Duodenal mucosa (tissue), 2 donors: ENCODE data around the gene OR52B6.
"Not testable (repeated sequence)": the region's sequence is repeated elsewhere in the genome, so short reads cannot be mapped to it uniquely, and the experiment has no call there.

Experiments
- H3K27ac ChIP-seq: one replicate; pipeline ENCODE4 v1.7.0; 2013; ENCODE audit warnings: low read depth, low read length
- H3K27me3 ChIP-seq, 2 donors: one replicate each; pipeline ENCODE4 v1.7.0; 2013; ENCODE audit warnings: low read length in 2 of 2, control low read depth in 1 of 2; ENCODE audit not compliant: insufficient read depth in 2 of 2, control insufficient read depth in 1 of 2
- H3K36me3 ChIP-seq, 2 donors: one replicate each; pipeline ENCODE4 v1.7.0; 2013; ENCODE audit warnings: low read length in 2 of 2, control low read depth in 1 of 2; ENCODE audit not compliant: insufficient read depth in 2 of 2, control insufficient read depth in 1 of 2
- H3K4me1 ChIP-seq, 2 donors: one replicate each; pipeline ENCODE4 v1.7.0; 2013; ENCODE audit warnings: low read length in 2 of 2, control low read depth in 1 of 2; ENCODE audit not compliant: insufficient read depth in 2 of 2, control insufficient read depth in 1 of 2
- H3K4me3 ChIP-seq, 2 donors: one replicate each; pipeline ENCODE4 v1.7.0; 2013; ENCODE audit warnings: low read length in 2 of 2, low read depth in 1 of 2
- H3K9ac ChIP-seq, 2 donors: one replicate each; pipeline ENCODE4 v1.7.0; 2013; ENCODE audit warnings: low read length in 2 of 2, low read depth in 1 of 2
- H3K9me3 ChIP-seq, 2 donors: one replicate each; pipeline ENCODE4 v1.7.0; 2013; ENCODE audit warnings: low read length in 2 of 2, control low read depth in 1 of 2; ENCODE audit not compliant: control insufficient read depth in 1 of 2

Gene OR52B6

DNA sequence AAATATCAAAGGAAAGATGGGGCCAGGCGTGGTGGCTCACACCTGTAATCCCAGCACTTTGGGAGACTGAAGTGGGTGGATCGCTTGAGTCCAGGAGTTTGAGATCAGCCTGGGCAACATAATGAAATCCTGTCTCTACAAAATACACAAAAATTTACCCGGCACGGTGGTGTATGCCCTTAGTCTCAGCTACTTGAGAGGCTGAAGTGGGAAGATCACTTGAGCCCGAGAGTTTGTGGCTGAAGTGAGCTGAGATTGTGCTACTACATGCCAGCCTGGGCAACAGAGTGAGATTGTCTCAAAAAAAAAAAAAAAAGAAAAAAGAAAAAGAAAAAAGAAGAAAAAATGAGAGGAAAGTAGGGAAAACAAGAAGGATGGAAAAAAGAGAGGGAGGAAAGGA lies 11.9 kb downstream of the OR52B6 start:
- H3K9me3 ChIP-seq, result no peaks in the 10 kb centered on the region
- H3K27me3 ChIP-seq, result no peaks in the 10 kb centered on the region
- H3K36me3 ChIP-seq, result no peaks in the 10 kb centered on the region
- no peak overlapping the region for H3K9ac ChIP-seq
- H3K27ac ChIP-seq, result no peak overlapping the region
- no peaks in the 10 kb centered on the region for H3K4me1 ChIP-seq
- H3K4me3 ChIP-seq, result no peak overlapping the region

DNA sequence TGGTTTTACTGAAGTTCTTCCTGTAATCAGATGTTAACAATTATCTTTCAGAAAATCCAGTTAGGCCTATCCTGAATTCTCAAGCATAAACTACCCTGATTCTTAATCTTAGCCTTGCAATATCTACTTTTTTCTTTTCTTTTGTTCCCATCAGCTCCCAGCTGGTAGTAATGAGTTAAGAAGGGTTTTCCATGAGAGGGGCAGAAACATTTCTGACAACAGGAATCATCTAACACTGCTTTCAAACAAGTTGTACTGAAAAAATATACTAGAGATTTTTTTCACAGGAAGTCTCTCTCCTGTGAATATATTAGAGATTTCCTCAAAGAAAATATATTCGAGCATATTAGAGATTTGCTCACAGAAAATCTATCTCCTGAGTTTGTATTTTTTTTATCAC lies 12.5 kb downstream of the OR52B6 start:
- no peak overlapping the region for H3K9ac ChIP-seq
- no peaks in the 10 kb centered on the region for H3K36me3 ChIP-seq
- H3K27me3 ChIP-seq, result no peaks in the 10 kb centered on the region
- H3K9me3 ChIP-seq, result no peaks in the 10 kb centered on the region
- H3K27ac ChIP-seq, result no peak overlapping the region
- no peaks in the 10 kb centered on the region for H3K4me1 ChIP-seq
- no peak overlapping the region for H3K4me3 ChIP-seq

DNA sequence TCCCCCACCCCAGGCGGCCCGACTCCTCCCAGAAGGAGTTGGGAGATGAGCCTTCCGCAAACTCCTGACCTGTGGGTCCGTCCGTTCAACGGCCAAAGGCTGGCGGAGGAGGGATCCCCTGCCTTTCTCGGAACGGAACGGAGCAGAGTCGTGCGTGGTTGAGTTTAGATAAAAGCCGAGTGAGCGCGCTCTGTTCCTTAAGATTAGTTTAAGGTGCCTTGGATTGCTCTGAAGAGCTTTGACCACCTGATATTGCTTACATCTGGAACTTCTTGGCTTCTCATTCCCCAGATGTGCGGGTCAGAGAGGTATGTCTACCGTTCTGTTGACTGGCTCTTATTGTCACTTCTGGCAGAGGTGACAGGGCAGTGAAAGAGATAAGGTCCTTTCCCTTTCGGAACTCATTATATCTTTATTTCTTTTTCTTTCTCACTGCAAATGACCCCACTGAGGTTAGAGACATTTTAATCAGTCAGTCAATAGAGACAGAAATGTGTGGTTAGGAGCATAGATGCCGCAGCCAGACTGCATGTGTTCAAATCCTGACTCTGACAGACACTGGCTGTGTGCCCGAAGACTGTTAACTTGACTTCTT lies 16.0 kb downstream of the OR52B6 start, which contains the start of gene TRIM6:
TSS of gene TRIM6 (plus strand) at position 31 of the 595 bp plus-strand sequence. CDS start at position 292, 261 bp downstream.
- Histone ChIP-seq H3K36me3 (no peaks in the 10 kb centered on the region), H3K4me1 (peaks cover 0 to 3% of the 10 kb centered on the region in 2 donors), H3K27me3 (no peaks in the 10 kb centered on the region), H3K4me3 (peak within 1 kb of the TSS; percentile 77 to 79), H3K9me3 (no peaks in the 10 kb centered on the region), H3K27ac (no peak within 1 kb of the TSS), H3K9ac (peak within 1 kb of the TSS; percentile 36 to 55)

DNA sequence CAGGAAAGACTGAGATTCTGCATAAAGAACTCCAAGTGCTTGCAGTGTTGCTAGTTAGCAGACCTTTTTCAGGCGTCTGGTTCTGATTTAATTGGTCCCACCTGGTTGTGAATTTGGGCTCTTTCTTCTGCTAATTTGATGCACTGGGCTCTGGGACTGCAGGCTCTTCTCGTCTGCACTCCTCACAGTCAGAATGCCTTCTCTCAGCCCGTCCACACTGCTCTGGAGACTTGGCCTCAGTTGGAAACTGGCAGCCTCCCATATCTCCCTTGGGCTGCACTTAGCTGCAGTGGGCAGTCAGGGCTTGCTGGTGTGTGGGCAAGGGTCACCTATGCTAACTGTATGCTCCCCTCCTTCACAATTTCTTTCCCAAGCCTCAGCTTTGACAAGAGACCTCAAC lies 17.3 kb downstream of the OR52B6 start:
- no peaks in the 10 kb centered on the region for H3K9me3 ChIP-seq
- H3K4me3 ChIP-seq, result no peak overlapping the region
- H3K27me3 ChIP-seq, result no peaks in the 10 kb centered on the region
- no peaks in the 10 kb centered on the region for H3K36me3 ChIP-seq
- peaks cover 0 to 3% of the 10 kb centered on the region in 2 donors for H3K4me1 ChIP-seq
- no peak overlapping the region for H3K9ac ChIP-seq
- no peak overlapping the region for H3K27ac ChIP-seq

DNA sequence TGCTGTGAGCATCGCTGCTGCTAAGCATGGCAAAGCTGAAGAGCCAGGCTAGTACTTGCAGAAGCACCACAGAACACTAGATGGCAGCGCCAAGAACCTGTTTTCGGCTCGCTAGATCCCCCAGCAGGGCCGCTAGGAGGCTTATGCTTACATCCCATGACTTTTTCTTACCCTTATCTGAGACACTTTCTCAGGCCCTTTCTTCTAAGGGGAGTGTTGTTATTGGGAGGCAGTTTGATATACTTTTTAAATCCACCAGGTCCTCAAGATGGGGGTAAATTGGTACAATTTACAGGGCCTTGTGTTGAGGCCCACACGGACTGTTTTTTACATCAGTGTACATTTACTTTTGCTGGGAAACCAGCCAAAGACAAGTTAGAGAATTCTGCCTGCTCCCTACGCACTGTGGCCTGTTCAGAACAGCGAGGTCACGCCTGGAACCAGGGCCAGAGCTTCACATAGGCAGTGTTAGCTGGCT lies 19.7 kb downstream of the OR52B6 start:
- Histone ChIP-seq H3K27ac (no peak overlapping the region), H3K27me3 (no peaks in the 10 kb centered on the region), H3K4me3 (no peak overlapping the region), H3K9ac (no peak overlapping the region), H3K36me3 (no peaks in the 10 kb centered on the region), H3K4me1 (peaks cover 0 to 3% of the 10 kb centered on the region in 2 donors), H3K9me3 (no peaks in the 10 kb centered on the region)

DNA sequence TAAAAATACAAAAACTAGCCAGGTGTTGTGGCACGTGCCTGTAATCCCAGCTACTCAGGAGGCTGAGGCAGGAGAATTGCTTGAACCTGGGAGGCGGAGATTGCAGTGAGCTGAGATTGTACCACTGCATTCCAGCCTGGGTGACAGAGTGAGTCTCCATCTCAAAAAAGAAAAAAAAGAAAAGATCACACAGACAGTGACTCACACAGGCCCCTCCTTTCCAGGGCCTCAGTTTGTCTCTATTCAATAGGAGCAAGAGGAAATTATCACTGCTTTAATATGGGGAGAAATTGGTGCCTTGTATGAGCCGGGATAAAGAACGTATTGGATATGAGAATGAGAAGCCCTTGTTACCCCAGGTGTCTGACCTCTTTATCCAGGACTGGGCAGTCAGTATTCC lies 22.1 kb downstream of the OR52B6 start:
- not testable (repeated sequence) for H3K36me3 ChIP-seq, H3K27ac ChIP-seq, H3K9ac ChIP-seq, H3K4me1 ChIP-seq, H3K27me3 ChIP-seq, H3K4me3 ChIP-seq, H3K9me3 ChIP-seq

DNA sequence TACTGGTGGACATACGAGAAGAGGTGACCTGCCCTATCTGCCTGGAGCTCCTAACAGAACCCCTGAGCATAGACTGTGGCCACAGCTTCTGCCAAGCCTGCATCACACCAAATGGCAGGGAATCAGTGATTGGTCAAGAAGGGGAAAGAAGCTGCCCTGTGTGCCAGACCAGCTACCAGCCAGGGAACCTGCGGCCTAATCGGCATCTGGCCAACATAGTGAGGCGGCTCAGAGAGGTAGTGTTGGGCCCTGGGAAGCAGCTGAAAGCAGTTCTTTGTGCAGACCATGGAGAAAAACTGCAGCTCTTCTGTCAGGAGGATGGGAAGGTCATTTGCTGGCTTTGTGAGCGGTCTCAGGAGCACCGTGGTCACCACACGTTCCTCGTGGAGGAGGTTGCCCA lies 22.6 kb downstream of the OR52B6 start:
- H3K4me3 ChIP-seq, result no peak overlapping the region
- no peaks in the 10 kb centered on the region for H3K9me3 ChIP-seq
- H3K9ac ChIP-seq, result no peak overlapping the region
- H3K36me3 ChIP-seq, result no peaks in the 10 kb centered on the region
- peaks cover 0 to 3% of the 10 kb centered on the region in 2 donors for H3K4me1 ChIP-seq
- no peak overlapping the region for H3K27ac ChIP-seq
- H3K27me3 ChIP-seq, result no peaks in the 10 kb centered on the region

DNA sequence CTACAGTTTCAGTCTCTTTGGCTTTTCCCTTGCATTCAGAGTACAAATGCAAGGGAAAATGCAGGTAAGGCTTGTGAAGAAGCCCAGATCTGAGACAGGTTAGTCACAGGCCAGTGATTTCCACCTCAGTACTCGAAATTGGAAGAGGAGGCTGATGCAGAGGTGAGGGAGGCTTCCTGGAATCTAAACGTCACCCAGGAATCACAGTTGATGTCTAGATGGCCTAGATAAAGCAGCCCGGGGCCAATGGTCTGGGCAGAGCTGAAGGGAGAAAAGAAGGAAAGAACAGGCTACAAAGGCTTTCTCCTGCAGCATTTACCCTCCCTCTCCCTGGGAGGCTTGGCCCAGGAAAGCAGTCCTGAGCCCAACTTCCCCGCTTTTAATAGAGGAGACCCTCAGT lies 24.2 kb downstream of the OR52B6 start:
- Histone ChIP-seq H3K4me3 (no peak overlapping the region), H3K9me3 (no peaks in the 10 kb centered on the region), H3K4me1 (peaks cover 0 to 3% of the 10 kb centered on the region in 2 donors), H3K27ac (no peak overlapping the region), H3K27me3 (no peaks in the 10 kb centered on the region), H3K36me3 (no peaks in the 10 kb centered on the region), H3K9ac (no peak overlapping the region)

DNA sequence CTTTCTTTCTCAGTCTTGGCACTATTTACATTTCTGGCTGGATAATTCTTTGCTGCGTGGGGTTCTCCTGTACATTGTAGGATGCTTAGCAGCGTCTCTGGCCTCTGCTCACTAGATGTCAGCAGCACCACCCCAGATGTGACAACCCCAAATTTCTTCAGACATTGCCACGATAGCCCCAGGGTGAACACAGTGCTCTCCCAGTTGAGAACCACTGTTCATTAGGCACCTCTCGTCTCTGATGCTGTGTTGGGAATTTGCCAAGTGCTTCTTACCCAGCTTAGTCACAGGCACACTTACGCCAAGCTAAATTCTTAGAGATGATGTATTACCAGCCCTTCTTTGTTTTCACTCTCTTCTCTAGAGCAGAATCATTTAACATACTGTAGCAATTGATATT lies 25.2 kb downstream of the OR52B6 start:
- no peak overlapping the region for H3K9ac ChIP-seq
- H3K27me3 ChIP-seq, result no peaks in the 10 kb centered on the region

DNA sequence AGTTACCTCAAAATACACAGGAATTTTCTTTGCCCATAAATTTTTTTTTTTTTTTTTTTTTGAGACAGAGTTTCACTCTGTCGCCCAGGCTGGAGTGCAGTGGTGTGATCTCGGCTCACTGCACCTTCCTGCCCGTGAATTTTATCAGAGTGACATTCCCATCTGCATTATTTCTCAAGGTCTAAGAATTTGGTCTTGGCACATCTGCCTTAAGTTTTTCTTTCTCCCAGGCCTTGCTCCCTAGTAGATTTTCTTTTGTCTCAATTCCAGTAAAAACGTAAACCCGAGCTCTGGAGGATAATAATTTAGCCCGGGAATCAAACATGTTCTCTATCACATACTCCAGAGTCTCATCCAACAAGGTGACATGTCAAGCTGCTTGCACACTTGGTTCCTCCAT lies 28.1 kb downstream of the OR52B6 start:
- H3K4me1 ChIP-seq, result no peaks in the 10 kb centered on the region
- H3K36me3 ChIP-seq, result no peaks in the 10 kb centered on the region
- no peak overlapping the region for H3K4me3 ChIP-seq
- no peak overlapping the region for H3K9ac ChIP-seq
- no peak overlapping the region for H3K27ac ChIP-seq
- no peaks in the 10 kb centered on the region for H3K27me3 ChIP-seq
- no peaks in the 10 kb centered on the region for H3K9me3 ChIP-seq

More for the DNA sequence above, 25.2 kb downstream of the OR52B6 start:
- Histone ChIP-seq H3K4me1 (no peaks in the 10 kb centered on the region), H3K9me3 (no peaks in the 10 kb centered on the region), H3K4me3 (no peak overlapping the region), H3K27ac (no peak overlapping the region), H3K36me3 (no peaks in the 10 kb centered on the region)
